Breast epithelium (tissue), 3 donors: ENCODE data around the gene DNAJC13.

Experiments used
- POLR2A ChIP-seq: fragments of 450-650 bp; IDR thresholded peaks from one replicate; pipeline ENCODE4 v1.6.1; 2016; ENCODE audit warnings: antibody characterized with exemption, mild to moderate bottlenecking, moderate library complexity
- TF ChIP-seq, protein P1 (sequence below), 3 donors: fragments of 450-650 bp; IDR thresholded peaks; one replicate each; pipeline ENCODE4 v1.5.1; 2016 to 2017; ENCODE audit warnings: antibody characterized with exemption in 3 of 3, mild to moderate bottlenecking in 3 of 3, moderate library complexity in 3 of 3

DNA sequence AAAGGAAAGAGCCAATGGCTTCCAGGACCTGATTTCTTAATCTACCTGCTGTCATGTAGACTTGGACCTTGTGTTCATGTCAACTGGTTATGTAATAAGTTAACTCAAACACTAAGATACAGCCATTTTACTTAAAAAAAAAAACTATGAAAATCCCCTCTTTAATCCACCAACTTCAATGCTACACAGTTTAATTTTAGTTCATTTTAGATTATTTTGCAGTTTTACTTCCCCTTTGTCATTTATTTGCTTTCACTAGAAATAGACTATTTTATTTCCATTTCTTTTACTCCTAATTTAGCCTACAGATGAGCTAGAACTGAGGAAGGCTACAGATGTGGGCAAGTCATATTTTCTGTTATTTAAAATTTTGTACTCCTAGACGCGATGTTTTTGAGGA, 10.7 kb upstream of the DNAJC13 start:
- TF ChIP-seq POLR2A: no peak
- TF ChIP-seq, protein P1, sequence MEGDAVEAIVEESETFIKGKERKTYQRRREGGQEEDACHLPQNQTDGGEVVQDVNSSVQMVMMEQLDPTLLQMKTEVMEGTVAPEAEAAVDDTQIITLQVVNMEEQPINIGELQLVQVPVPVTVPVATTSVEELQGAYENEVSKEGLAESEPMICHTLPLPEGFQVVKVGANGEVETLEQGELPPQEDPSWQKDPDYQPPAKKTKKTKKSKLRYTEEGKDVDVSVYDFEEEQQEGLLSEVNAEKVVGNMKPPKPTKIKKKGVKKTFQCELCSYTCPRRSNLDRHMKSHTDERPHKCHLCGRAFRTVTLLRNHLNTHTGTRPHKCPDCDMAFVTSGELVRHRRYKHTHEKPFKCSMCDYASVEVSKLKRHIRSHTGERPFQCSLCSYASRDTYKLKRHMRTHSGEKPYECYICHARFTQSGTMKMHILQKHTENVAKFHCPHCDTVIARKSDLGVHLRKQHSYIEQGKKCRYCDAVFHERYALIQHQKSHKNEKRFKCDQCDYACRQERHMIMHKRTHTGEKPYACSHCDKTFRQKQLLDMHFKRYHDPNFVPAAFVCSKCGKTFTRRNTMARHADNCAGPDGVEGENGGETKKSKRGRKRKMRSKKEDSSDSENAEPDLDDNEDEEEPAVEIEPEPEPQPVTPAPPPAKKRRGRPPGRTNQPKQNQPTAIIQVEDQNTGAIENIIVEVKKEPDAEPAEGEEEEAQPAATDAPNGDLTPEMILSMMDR (IDR thresholded peaks at IDR 0.05): no peak
